Activated CD8-positive, alpha-beta memory T cell treated with anti-CD3 and anti-CD28 coated beads, Interleukin-2, amount 10 ng/mL, durations not matched to agents 7 days and 5 days (primary cell): ENCODE data around the gene ASNSD1. TPM values are rescaled to one million over a fixed set of nuclear protein-coding genes. Genes with fewer than 3 reads are reported as not detected.

ENCODE experiments used
- ATAC-seq: fragments of 150-1000 bp; cut with Tn5 transposase; one replicate; pipeline ENCODE4 v1.10.0; 2021; ENCODE audit warnings: moderate library complexity
- CTCF ChIA-PET: fragments of 350-600 bp; sonication (Branson Sonifier 250); formaldehyde crosslinking; loops from one replicate; lab custom pipeline; 2021; ENCODE audit warnings: antibody characterized with exemption; lab: Charles Lee
- DNase-seq: peaks from one replicate; pipeline ENCODE4 v3.0.0-alpha.2; 2020
- H3K27ac Mint-ChIP-seq: one replicate; pipeline ENCODE4 v1.8.0; 2021; ENCODE audit warnings: mild to moderate bottlenecking, mixed read lengths
- H3K27me3 Mint-ChIP-seq: one replicate; pipeline ENCODE4 v1.8.0; 2021; ENCODE audit warnings: mixed read lengths
- H3K36me3 Mint-ChIP-seq: one replicate; pipeline ENCODE4 v1.8.0; 2021; ENCODE audit warnings: mild to moderate bottlenecking, mixed read lengths
- H3K4me1 Mint-ChIP-seq: one replicate; pipeline ENCODE4 v1.8.0; 2021; ENCODE audit warnings: mixed read lengths
- H3K4me3 Mint-ChIP-seq: one replicate; pipeline ENCODE4 v1.8.0; 2021; ENCODE audit warnings: mild to moderate bottlenecking, moderate library complexity, mixed read lengths
- H3K9me3 Mint-ChIP-seq: one replicate; pipeline ENCODE4 v1.8.0; 2022; ENCODE audit warnings: low read depth, mixed read lengths
- total RNA-seq, 2 experiments: library from RNA; stranded (reverse); gene quantifications; one replicate each; pipeline ENCODE4 v1.2.3, GENCODE V29; 2021

Gene ASNSD1
- total RNA-seq, 2 experiments from 2014 or later: 30.7 to 39.1 TPM

DNA sequence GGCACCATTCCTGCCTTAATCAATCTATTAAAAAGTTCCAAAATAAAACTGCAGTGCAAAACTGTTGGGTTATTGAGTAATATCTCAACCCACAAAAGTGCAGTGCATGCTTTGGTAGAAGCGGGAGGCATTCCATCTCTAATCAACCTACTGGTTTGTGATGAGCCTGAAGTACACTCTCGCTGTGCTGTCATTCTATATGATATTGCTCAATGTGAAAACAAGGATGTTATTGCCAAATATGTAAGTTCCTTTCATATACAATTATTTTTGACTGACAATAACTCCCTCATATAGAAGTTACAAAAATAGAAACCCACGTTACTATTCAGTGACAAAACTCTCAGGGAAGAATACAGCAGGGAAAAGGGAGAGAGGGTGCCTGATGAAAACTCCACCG is 58.3 kb downstream of the ASNSD1 start:
- H3K27ac Mint-ChIP-seq: no peak overlapping the region
- CTCF ChIA-PET: no interaction called here
- H3K36me3 Mint-ChIP-seq: peaks cover 1% of the 10 kb centered on the region

More for the DNA sequence above, 58.3 kb downstream of the ASNSD1 start:
- no peaks in the 10 kb centered on the region for H3K27me3 Mint-ChIP-seq
- DNase-seq (no peak), ATAC-seq (no peak)
- no peak overlapping the region for H3K4me3 Mint-ChIP-seq
- H3K9me3 Mint-ChIP-seq: peaks cover 2% of the 10 kb centered on the region
- peaks cover 5% of the 10 kb centered on the region for H3K4me1 Mint-ChIP-seq

Other genes starting within 250 kb of the ASNSD1 start
- gene WDR75, start 220.0 kb upstream of the ASNSD1 start, total RNA-seq: 10 to 100 TPM; 41.1 to 55.5 TPM
- gene SLC40A1, start 80.7 kb upstream of the ASNSD1 start, total RNA-seq: 1 to 10 TPM in 1 of 2 experiments, under 1 TPM in 1; 0.47 to 1.3 TPM
- gene ANKAR, start 13.2 kb downstream of the ASNSD1 start, total RNA-seq: 1 to 10 TPM; 4.8 to 9.3 TPM
- gene OSGEPL1, start 101.3 kb downstream of the ASNSD1 start, total RNA-seq: 10 to 100 TPM in 1 of 2 experiments, 1 to 10 TPM in 1; 10.0 to 11.3 TPM
- gene ORMDL1, start 122.9 kb downstream of the ASNSD1 start, total RNA-seq: 10 to 100 TPM; 62.0 to 76.7 TPM
- 10 to 100 TPM; 40.9 to 42.1 TPM for gene PMS1, start 123.0 kb downstream of the ASNSD1 start, total RNA-seq